IMR-90 (cell line): ENCODE measurements around the gene ERC2. TPM values are rescaled to one million over a fixed set of nuclear protein-coding genes. Genes with fewer than 3 reads are reported as not detected.

Experiments
- ATAC-seq: fragments of 200-7000 bp; cut with Tn5 transposase; 2 replicates; pipeline ENCODE4 v1.9.1; 2020; ENCODE audit warnings: low read depth, mild to moderate bottlenecking, moderate library complexity
- BruUV-seq: library from RNA; stranded (reverse); fragments of 400-500 nt; replicated peaks from 2 replicates; lab custom pipeline; 2021; lab: Mats Ljungman, UMichigan
- CTCF ChIA-PET: fragments of 300-600 bp; formaldehyde crosslinking; extraction: SDS; loops from one replicate; lab custom pipeline; 2021; ENCODE audit warnings: antibody characterized with exemption; lab: Yijun Ruan, JAX
- POLR2A ChIA-PET: fragments of 300-600 bp; sonication (Branson Sonifier 250); formaldehyde crosslinking; loops from one replicate; lab custom pipeline; 2022; ENCODE audit warnings: antibody characterized with exemption; ENCODE audit not compliant: unreplicated experiment; lab: Charles Lee
- DNase-seq: peaks from one replicate; pipeline ENCODE4 v3.0.0; 2013
- H2AFZ ChIP-seq: replicated peaks from 2 replicates; pipeline ENCODE3; 2013; ENCODE audit warnings: low read length, mild to moderate bottlenecking; ENCODE audit not compliant: poor library complexity
- H2AK5ac ChIP-seq: 2 replicates; pipeline ENCODE4 v1.6.1; 2013; ENCODE audit warnings: low read depth, low read length, inconsistent platforms
- H2AK9ac ChIP-seq: replicated peaks from 2 replicates; pipeline ENCODE3; 2013; ENCODE audit warnings: mild to moderate bottlenecking, low read depth, low read length, moderate library complexity; ENCODE audit not compliant: poor library complexity
- H2BK120ac ChIP-seq: 2 replicates; pipeline ENCODE4 v1.6.1; 2013; ENCODE audit warnings: low read depth, low read length, inconsistent platforms
- H2BK15ac ChIP-seq: 3 replicates; pipeline ENCODE4 v1.6.1; 2013; ENCODE audit warnings: low read depth, low read length, inconsistent platforms
- H2BK20ac ChIP-seq: 2 replicates; pipeline ENCODE4 v1.6.1; 2013; ENCODE audit warnings: low read depth, mild to moderate bottlenecking, inconsistent platforms, low read length, moderate library complexity
- H2BK5ac ChIP-seq: 2 replicates; pipeline ENCODE4 v1.6.1; 2013; ENCODE audit warnings: mild to moderate bottlenecking, low read depth, low read length, inconsistent platforms; ENCODE audit not compliant: poor library complexity, severe bottlenecking
- H3K14ac ChIP-seq: replicated peaks from 2 replicates; pipeline ENCODE4 v1.6.1; 2013; ENCODE audit warnings: low read depth, low read length, inconsistent platforms
- H3K18ac ChIP-seq: 2 replicates; pipeline ENCODE4 v1.6.1; 2013; ENCODE audit warnings: low read depth, low read length, control low read depth
- H3K23ac ChIP-seq: 2 replicates; pipeline ENCODE4 v1.6.1; 2013; ENCODE audit warnings: low read depth, low read length, inconsistent platforms
- H3K27ac ChIP-seq: 2 replicates; pipeline ENCODE4 v1.5.1; 2013; ENCODE audit warnings: mild to moderate bottlenecking, control low read depth, low read length; ENCODE audit not compliant: insufficient read depth
- H3K27me3 ChIP-seq: 2 replicates; pipeline ENCODE4 v1.6.1; 2013; ENCODE audit warnings: low read length; ENCODE audit not compliant: control insufficient read depth, insufficient read depth
- H3K36me3 ChIP-seq: 2 replicates; pipeline ENCODE4 v1.6.1; 2013; ENCODE audit warnings: low read length, mixed read lengths; ENCODE audit not compliant: control insufficient read depth, insufficient read depth
- H3K4ac ChIP-seq: 2 replicates; pipeline ENCODE4 v1.6.1; 2013; ENCODE audit warnings: low read depth, low read length, inconsistent platforms
- H3K4me1 ChIP-seq: 2 replicates; pipeline ENCODE4 v1.6.1; 2013; ENCODE audit warnings: low read length, mixed read lengths; ENCODE audit not compliant: control insufficient read depth, insufficient read depth
- H3K4me2 ChIP-seq: 2 replicates; pipeline ENCODE4 v1.6.1; 2013; ENCODE audit warnings: low read depth, mild to moderate bottlenecking, control low read depth, low read length, moderate library complexity
- H3K4me3 ChIP-seq: 2 replicates; pipeline ENCODE4 v1.5.1; 2013; ENCODE audit warnings: low read depth, mild to moderate bottlenecking, control low read depth, low read length, moderate library complexity; ENCODE audit not compliant: insufficient read depth
- H3K56ac ChIP-seq: 2 replicates; pipeline ENCODE4 v1.6.1; 2013; ENCODE audit warnings: low read length, inconsistent platforms; ENCODE audit not compliant: insufficient read depth; ENCODE audit errors: extremely low read depth
- H3K79me1 ChIP-seq, 2 experiments: 2 replicates each; pipeline ENCODE4 v1.6.1; 2013; ENCODE audit warnings: low read length in 2 of 2, inconsistent platforms in 1 of 2, low read depth in 1 of 2
- H3K9ac ChIP-seq: 2 replicates; pipeline ENCODE4 v1.6.1; 2013; ENCODE audit warnings: low read depth, low read length, control low read depth
- H3K9me1 ChIP-seq: 2 replicates; pipeline ENCODE4 v1.6.1; 2013; ENCODE audit warnings: low read length, inconsistent platforms; ENCODE audit not compliant: insufficient read depth
- H3K9me3 ChIP-seq: 2 replicates; pipeline ENCODE4 v1.6.1; 2013; ENCODE audit warnings: low read length; ENCODE audit not compliant: control insufficient read depth, insufficient read depth
- H4K20me1 ChIP-seq: 2 replicates; pipeline ENCODE4 v1.6.1; 2013; ENCODE audit warnings: low read length, inconsistent platforms; ENCODE audit not compliant: insufficient read depth
- H4K5ac ChIP-seq: 2 replicates; pipeline ENCODE4 v1.6.1; 2013; ENCODE audit warnings: mild to moderate bottlenecking, low read depth, low read length, control low read depth
- H4K8ac ChIP-seq, 2 experiments: 2 replicates each; pipeline ENCODE4 v1.6.1; 2013; ENCODE audit warnings: low read depth in 2 of 2, low read length in 2 of 2, control low read depth in 1 of 2, inconsistent platforms in 1 of 2
- H4K91ac ChIP-seq: 2 replicates; pipeline ENCODE4 v1.6.1; 2013; ENCODE audit warnings: low read depth, low read length, inconsistent platforms; ENCODE audit not compliant: insufficient read depth
- BHLHE40 ChIP-seq: fragments of 150-350 bp; IDR thresholded peaks from 2 replicates; pipeline ENCODE4 v1.6.1; 2016; ENCODE audit warnings: mild to moderate bottlenecking, low read depth, low read length
- CEBPB ChIP-seq: IDR thresholded peaks from 2 replicates; pipeline ENCODE4 v1.6.1; 2012; ENCODE audit warnings: low read depth, low read length, improper control_type of control experiment
- CHD1 ChIP-seq: IDR thresholded peaks from 2 replicates; pipeline ENCODE4 v1.6.1; 2012; ENCODE audit warnings: low read depth, low read length, improper control_type of control experiment
- ELK1 ChIP-seq: fragments of 150-350 bp; IDR thresholded peaks from 2 replicates; pipeline ENCODE4 v1.6.1; 2016; ENCODE audit warnings: low read depth, mild to moderate bottlenecking, low read length, moderate library complexity, borderline replicate concordance
- FOS ChIP-seq: fragments of 150-350 bp; IDR thresholded peaks from 2 replicates; pipeline ENCODE4 v1.6.1; 2016; ENCODE audit warnings: low read depth, low read length
- MAFK ChIP-seq: IDR thresholded peaks from 2 replicates; pipeline ENCODE4 v1.6.1; 2012; ENCODE audit warnings: low read depth, low read length, improper control_type of control experiment
- MAZ ChIP-seq: IDR thresholded peaks from 2 replicates; pipeline ENCODE4 v1.6.1; 2012; ENCODE audit warnings: low read depth, mild to moderate bottlenecking, low read length, improper control_type of control experiment, moderate library complexity, borderline replicate concordance
- MXI1 ChIP-seq: IDR thresholded peaks from 2 replicates; pipeline ENCODE4 v1.6.1; 2012; ENCODE audit warnings: low read depth, mild to moderate bottlenecking, low read length, moderate library complexity, borderline replicate concordance
- NFE2L2 ChIP-seq: fragments of 150-350 bp; IDR thresholded peaks from 2 replicates; pipeline ENCODE4 v1.6.1; 2016; ENCODE audit warnings: low read depth, mild to moderate bottlenecking, low read length
- POLR2A ChIP-seq: IDR thresholded peaks from 2 replicates; pipeline ENCODE4 v1.6.1; 2012; ENCODE audit warnings: mild to moderate bottlenecking, low read depth, low read length
- RAD21 ChIP-seq: IDR thresholded peaks from 2 replicates; pipeline ENCODE4 v1.6.1; 2012; ENCODE audit warnings: low read length, improper control_type of control experiment
- RCOR1 ChIP-seq: IDR thresholded peaks from 2 replicates; pipeline ENCODE4 v1.6.1; 2012; ENCODE audit warnings: mild to moderate bottlenecking, low read length, improper control_type of control experiment; ENCODE audit not compliant: insufficient replicate concordance
- RFX5 ChIP-seq: IDR thresholded peaks from 2 replicates; pipeline ENCODE4 v1.8.0; 2012; ENCODE audit warnings: low read depth, mild to moderate bottlenecking, low read length, moderate library complexity
- SMC3 ChIP-seq: fragments of 150-350 bp; IDR thresholded peaks from 2 replicates; pipeline ENCODE4 v1.6.1; 2016; ENCODE audit warnings: low read depth, mild to moderate bottlenecking, antibody characterized with exemption, low read length, moderate library complexity
- USF2 ChIP-seq: fragments of 150-350 bp; IDR thresholded peaks from 2 replicates; pipeline ENCODE4 v1.6.1; 2017; ENCODE audit warnings: mild to moderate bottlenecking, antibody characterized with exemption, low read length, low read depth
- WGBS, 2 experiments: methylation state at CpG; one replicate each; pipeline versions ENCODE4 v1.1.5 to v1.1.7; 2013; ENCODE audit warnings: missing lambda C conversion rate in 2 of 2; ENCODE audit not compliant: insufficient read length in 1 of 2; ENCODE audit errors: extremely low coverage in 2 of 2; 5-methylcytosine and 5-hydroxymethylcytosine counted together
- dilution Hi-C: fragments of 300-500 bp; cut with HindIII; formaldehyde crosslinking; loops from one replicate; pipeline ENCODE4 v1.14.3; 2018; ENCODE audit warnings: low sequenced_read_pairs; ENCODE audit not compliant: unreplicated experiment
- in situ Hi-C: fragments of 300-500 bp; cut with MboI; formaldehyde crosslinking; loops from 3 replicates; pipeline ENCODE4 v1.14.3; 2019; ENCODE audit warnings: low sequenced_read_pairs, inconsistent platforms, mixed read lengths
- intact Hi-C: fragments of 100-400 bp; cut with micrococcal nuclease; formaldehyde crosslinking; loops from 2 replicates; pipeline ENCODE4 v1.10.0; 2022
- polyA plus RNA-seq, 3 experiments: library from polyadenylated mRNA; depleted of rRNA; stranded (reverse); fragments of >200 nt; gene quantifications; 2 replicates each; pipeline ENCODE4 v1.2.3, GENCODE V29; 2012; ENCODE audit warnings: low replicate concordance in 1 of 3
- total RNA-seq: library from RNA; depleted of rRNA; stranded (reverse); fragments of >200 nt; gene quantifications from 2 replicates; pipeline ENCODE4 v1.2.3, GENCODE V29; 2012

ERC2 gene
- total and polyA plus RNA-seq, 2 of the 4 experiments (the other 2 are of a cell fraction) = 0.17 to 0.18 TPM

- WGBS, 2 experiments = 96% methylated on average over 20 of the region's 32 CpGs; no CpG with 5 or more reads in 1 of the 2 experiments
These were observed 998.2 kb downstream of the ERC2 start for GRCh38 chr3:55469957-55470526.

More at GRCh38 chr3:55469957-55470526, 998.2 kb downstream of the ERC2 start:
- H3K4ac ChIP-seq = no peak overlapping the region
- peak overlapping the region; percentile 25 for H2AFZ ChIP-seq
- no peak overlapping the region for H4K5ac ChIP-seq
- no peak overlapping the region for H3K23ac ChIP-seq
- H4K8ac ChIP-seq = no peak overlapping the region; a peak in 1 of 4 replicates
- no peak overlapping the region for H2BK20ac ChIP-seq
- H4K20me1 ChIP-seq = peaks cover 40% of the 10 kb centered on the region
- H2AK5ac ChIP-seq = peak overlapping the region; percentile 42; the same call in 1 of the 2 replicates
- no peak overlapping the region; the same call in 1 of the 2 replicates for H3K14ac ChIP-seq
- H3K9me3 ChIP-seq = no peaks in the 10 kb centered on the region
- no peak overlapping the region for H3K18ac ChIP-seq
- no peak overlapping the region; the same call in 1 of the 2 replicates for H4K91ac ChIP-seq
- dilution Hi-C loops = no loop called here
- CTCF ChIA-PET = no interaction called here
- H3K27me3 ChIP-seq = no peaks in the 10 kb centered on the region
- H3K56ac ChIP-seq = no peak overlapping the region
- in situ Hi-C loops = loop anchor here (10.0 kb wide), 1 partner anchor 135 kb away; no protein-coding TSS in a partner anchor
- peaks cover 24 to 68% of the 10 kb centered on the region in 2 experiments for H3K79me1 ChIP-seq
- H3K4me1 ChIP-seq = peaks cover 27% of the 10 kb centered on the region
- peak overlapping the region; percentile 67; the same call in 1 of the 2 replicates for H3K27ac ChIP-seq
- no peak overlapping the region for H3K4me3 ChIP-seq
- no peak overlapping the region for H3K9ac ChIP-seq
- peaks cover 51% of the 10 kb centered on the region for H3K36me3 ChIP-seq
- no TSS peak for BruUV-seq
- POLR2A ChIA-PET = interaction anchor here (1.1 kb wide), 1 partner anchor 303 kb away, joined by 4 read pairs; no protein-coding TSS in a partner anchor
- no peak overlapping the region for H2BK120ac ChIP-seq
- TF ChIP-seq MAZ (no peak), MAFK (no peak), FOS (no peak), RFX5 (no peak), RCOR1 (no peak), SMC3 (no peak), BHLHE40 (no peak), RAD21 (no peak), POLR2A (no peak), MXI1 (no peak), NFE2L2 (no peak), USF2 (no peak), ELK1 (no peak), CHD1 (no peak), CEBPB (no peak)
- intact Hi-C loops = loop anchor here (5.0 kb wide), 1 partner anchor 138 kb away; no protein-coding TSS in a partner anchor
- ATAC-seq = no peak
- H3K9me1 ChIP-seq = peaks cover 27% of the 10 kb centered on the region
- no peak for DNase-seq
- no peak overlapping the region for H2AK9ac ChIP-seq
- no peak overlapping the region for H2BK15ac ChIP-seq
- H2BK5ac ChIP-seq = peak overlapping the region; percentile 53
- no peak overlapping the region for H3K4me2 ChIP-seq
